SK-N-SH (cell line): Measurements from ENCODE around the gene ZNF136. TPM values are rescaled to one million over a fixed set of nuclear protein-coding genes. Genes with fewer than 3 reads are reported as not detected.

Source experiments
- CTCF ChIA-PET: fragments of 300-600, 350-600 bp; formaldehyde crosslinking; extraction: SDS; loops from one replicate; lab custom pipeline; 2021; lab: Yijun Ruan, JAX
- POLR2A ChIA-PET: fragments of 350-600 bp; sonication (Branson Sonifier 250); formaldehyde crosslinking; extraction: SDS; loops from one replicate; lab custom pipeline; 2020; ENCODE audit warnings: antibody characterized with exemption, inconsistent platforms; lab: Yijun Ruan, JAX
- DNase-seq: peaks from one replicate; pipeline ENCODE4 v3.0.0; 2012
- H2AFZ ChIP-seq: fragments of 200-600 bp; sonication (generic); 2 replicates; pipeline ENCODE4 v1.8.1; 2016; ENCODE audit warnings: antibody characterized with exemption, mild to moderate bottlenecking, low read depth
- H3F3A ChIP-seq: fragments of 200-600 bp; sonication (generic); replicated peaks from 2 replicates; pipeline ENCODE3; 2016; ENCODE audit warnings: antibody characterized with exemption, mild to moderate bottlenecking; ENCODE audit not compliant: insufficient read depth
- H3K27ac ChIP-seq, 2 experiments: fragments of 200-500 bp in 1 of 2; fragments of 200-600 bp in 1 of 2; sonication (Bioruptor generic) in 1 of 2; sonication (generic), shearing (Covaris generic) in 1 of 2; 2 replicates each; pipeline versions ENCODE4 v1.5.1 to v1.6.1; 2014 to 2016; ENCODE audit warnings: low read depth in 2 of 2, inconsistent platforms in 1 of 2, low read length in 1 of 2, mild to moderate bottlenecking in 1 of 2, mixed read lengths in 1 of 2
- H3K27me3 ChIP-seq: fragments of 200-600 bp; sonication (generic), shearing (Covaris generic); 2 replicates; pipeline ENCODE4 v1.6.1; 2016; ENCODE audit warnings: mixed run types; ENCODE audit not compliant: insufficient read depth
- H3K36me3 ChIP-seq, 2 experiments: fragments of 200-500 bp in 1 of 2; fragments of 200-600 bp in 1 of 2; sonication (Bioruptor generic) in 1 of 2; sonication (generic) in 1 of 2; replicated peaks in 1 of 2; 2 replicates each; pipeline versions ENCODE3 to v1.5.1; 2014 to 2016; ENCODE audit warnings: low read length in 1 of 2, mild to moderate bottlenecking in 1 of 2; ENCODE audit not compliant: insufficient read depth in 2 of 2, control insufficient read depth in 1 of 2
- H3K4me1 ChIP-seq, 2 experiments: fragments of 200-500 bp in 1 of 2; fragments of 200-600 bp in 1 of 2; sonication (Bioruptor generic) in 1 of 2; sonication (generic), shearing (Covaris generic) in 1 of 2; 2 replicates each; pipeline versions ENCODE4 v1.5.1 to v1.6.1; 2014 to 2016; ENCODE audit warnings: low read depth in 1 of 2, low read length in 1 of 2, mixed run types in 1 of 2; ENCODE audit not compliant: insufficient read depth in 2 of 2, control insufficient read depth in 1 of 2
- H3K4me2 ChIP-seq: fragments of 200-600 bp; sonication (generic), shearing (Covaris generic); 2 replicates; pipeline ENCODE4 v1.6.1; 2017; ENCODE audit warnings: mixed run types
- H3K4me3 ChIP-seq, 2 experiments: fragments of 200-500 bp in 1 of 2; fragments of 200-600 bp in 1 of 2; sonication (Bioruptor generic) in 1 of 2; sonication (generic), shearing (Covaris generic) in 1 of 2; 2 replicates each; pipeline versions ENCODE4 v1.5.1 to v1.8.1; 2014 to 2016; ENCODE audit warnings: low read depth in 2 of 2, inconsistent platforms in 1 of 2, low read length in 1 of 2, mild to moderate bottlenecking in 1 of 2, mixed read lengths in 1 of 2, moderate library complexity in 1 of 2
- H3K79me2 ChIP-seq: fragments of 200-600 bp; sonication (generic); 2 replicates; pipeline ENCODE4 v1.8.1; 2017; ENCODE audit warnings: mild to moderate bottlenecking; ENCODE audit not compliant: insufficient read depth
- H3K9ac ChIP-seq: fragments of 200-600 bp; sonication (generic); 2 replicates; pipeline ENCODE4 v1.6.1; 2017; ENCODE audit warnings: mixed run types
- H3K9me2 ChIP-seq: fragments of 200-600 bp; sonication (generic); 2 replicates; pipeline ENCODE4 v1.6.1; 2017; ENCODE audit warnings: mixed run types
- H3K9me3 ChIP-seq: fragments of 200-600 bp; sonication (generic); 2 replicates; pipeline ENCODE4 v1.6.1; 2017; ENCODE audit warnings: mixed run types, mild to moderate bottlenecking, moderate library complexity
- H4K20me1 ChIP-seq: fragments of 200-600 bp; sonication (generic); 2 replicates; pipeline ENCODE4 v1.6.1; 2017; ENCODE audit warnings: mild to moderate bottlenecking, mixed run types; ENCODE audit not compliant: insufficient read depth
- ELF1 ChIP-seq: IDR thresholded peaks from 2 replicates; pipeline ENCODE4 v1.4.0; 2012
- EP300 ChIP-seq, 2 experiments: IDR thresholded peaks; 2 replicates each; pipeline versions ENCODE4 v1.4.0 to v1.6.1; 2012; ENCODE audit warnings: borderline replicate concordance in 1 of 2, low read depth in 1 of 2, low read length in 1 of 2
- GABPA ChIP-seq: IDR thresholded peaks from 2 replicates; pipeline ENCODE4 v1.4.0; 2012; ENCODE audit warnings: low read depth, mild to moderate bottlenecking
- POLR2AphosphoS5 ChIP-seq: IDR thresholded peaks from 2 replicates; pipeline ENCODE4 v1.6.1; 2012; ENCODE audit warnings: low read depth, low read length
- TEAD4 ChIP-seq: IDR thresholded peaks from 2 replicates; pipeline ENCODE4 v1.4.0; 2012; ENCODE audit warnings: mild to moderate bottlenecking, borderline replicate concordance; ENCODE audit not compliant: insufficient read depth
- WGBS: methylation state at CpG from one replicate; pipeline ENCODE4 v1.1.6; 2017; ENCODE audit warnings: low lambda C conversion rate; 5-methylcytosine and 5-hydroxymethylcytosine counted together
- polyA plus RNA-seq, 3 experiments: library from polyadenylated mRNA; depleted of rRNA; stranded (reverse); fragments of >200 nt; gene quantifications; 2 replicates each; pipeline ENCODE4 v1.2.3, GENCODE V29; 2012
- TF ChIP-seq, protein P1 (sequence below): IDR thresholded peaks from 2 replicates; pipeline ENCODE4 v1.4.0; 2012; ENCODE audit warnings: low read depth, borderline replicate concordance
- TF ChIP-seq, protein P2 (sequence below): IDR thresholded peaks from 2 replicates; pipeline ENCODE4 v1.4.0; 2012; ENCODE audit warnings: low read depth, borderline replicate concordance
- TF ChIP-seq, protein P3 (sequence below): IDR thresholded peaks from 2 replicates; pipeline ENCODE4; 2012

ZNF136 gene
- polyA plus RNA-seq, 1 of the 3 experiments (the other 2 are of a cell fraction): 1.7 TPM

DNA sequence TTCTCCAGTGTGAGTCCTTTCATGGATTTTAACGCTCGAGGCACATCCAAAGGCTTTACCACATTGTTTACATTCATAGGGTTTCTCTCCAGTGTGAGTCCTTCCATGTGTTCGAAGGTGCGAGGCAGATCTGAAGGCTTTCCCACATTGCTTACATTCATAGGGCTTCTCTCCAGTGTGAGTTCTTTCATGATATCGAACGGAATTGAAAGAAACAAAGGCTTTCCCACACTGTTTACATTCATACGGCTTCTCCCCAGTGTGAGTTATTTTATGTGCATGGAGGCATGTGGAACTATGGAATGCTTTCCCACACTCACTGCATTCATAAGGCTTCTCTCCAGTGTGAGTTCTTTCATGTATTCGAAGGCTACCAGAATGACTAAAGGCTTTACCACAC, 17.5 kb upstream of the ZNF136 start:
- H3K79me2 ChIP-seq: peaks cover 27% of the 10 kb centered on the region; the same call in 1 of the 2 replicates
- no peaks in the 10 kb centered on the region for H3K9me2 ChIP-seq
- H4K20me1 ChIP-seq: no peaks in the 10 kb centered on the region
- peaks cover 21 to 74% of the 10 kb centered on the region in 2 experiments for H3K36me3 ChIP-seq
- no peak overlapping the region for H2AFZ ChIP-seq
- no peak for DNase-seq
- H3K9ac ChIP-seq: no peak overlapping the region
- H3K4me1 ChIP-seq: peaks cover 0 to 7% of the 10 kb centered on the region in 2 experiments; a peak in 1 of 4 replicates
- ChIA-PET CTCF (interaction anchor here (0.9 to 1.6 kb wide), 2 partner anchors 86 to 347 kb away, joined by 3 to 5 read pairs; partner anchors contain the start of gene ZNF491), POLR2A (no interaction called here)
- no peak overlapping the region for H3K4me2 ChIP-seq
- peaks cover 22% of the 10 kb centered on the region for H3F3A ChIP-seq
- no peak overlapping the region; a peak in 1 of 4 replicates for H3K4me3 ChIP-seq
- H3K9me3 ChIP-seq: peaks cover 14% of the 10 kb centered on the region; the same call in 1 of the 2 replicates
- no peak overlapping the region for H3K27ac ChIP-seq
- WGBS: 88% methylated on average over 8 of the region's 8 CpGs
- TF ChIP-seq, protein P1, sequence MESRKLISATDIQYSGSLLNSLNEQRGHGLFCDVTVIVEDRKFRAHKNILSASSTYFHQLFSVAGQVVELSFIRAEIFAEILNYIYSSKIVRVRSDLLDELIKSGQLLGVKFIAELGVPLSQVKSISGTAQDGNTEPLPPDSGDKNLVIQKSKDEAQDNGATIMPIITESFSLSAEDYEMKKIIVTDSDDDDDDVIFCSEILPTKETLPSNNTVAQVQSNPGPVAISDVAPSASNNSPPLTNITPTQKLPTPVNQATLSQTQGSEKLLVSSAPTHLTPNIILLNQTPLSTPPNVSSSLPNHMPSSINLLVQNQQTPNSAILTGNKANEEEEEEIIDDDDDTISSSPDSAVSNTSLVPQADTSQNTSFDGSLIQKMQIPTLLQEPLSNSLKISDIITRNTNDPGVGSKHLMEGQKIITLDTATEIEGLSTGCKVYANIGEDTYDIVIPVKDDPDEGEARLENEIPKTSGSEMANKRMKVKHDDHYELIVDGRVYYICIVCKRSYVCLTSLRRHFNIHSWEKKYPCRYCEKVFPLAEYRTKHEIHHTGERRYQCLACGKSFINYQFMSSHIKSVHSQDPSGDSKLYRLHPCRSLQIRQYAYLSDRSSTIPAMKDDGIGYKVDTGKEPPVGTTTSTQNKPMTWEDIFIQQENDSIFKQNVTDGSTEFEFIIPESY: no peak
- TF ChIP-seq TEAD4 (no peak), EP300 (IDR thresholded peaks at IDR 0.05; ENCODE audit: borderline replicate concordance in 1 of 2, low read depth in 1 of 2, low read length in 1 of 2) (no peak), GABPA (no peak), ELF1 (no peak)
- TF ChIP-seq, protein P2, sequence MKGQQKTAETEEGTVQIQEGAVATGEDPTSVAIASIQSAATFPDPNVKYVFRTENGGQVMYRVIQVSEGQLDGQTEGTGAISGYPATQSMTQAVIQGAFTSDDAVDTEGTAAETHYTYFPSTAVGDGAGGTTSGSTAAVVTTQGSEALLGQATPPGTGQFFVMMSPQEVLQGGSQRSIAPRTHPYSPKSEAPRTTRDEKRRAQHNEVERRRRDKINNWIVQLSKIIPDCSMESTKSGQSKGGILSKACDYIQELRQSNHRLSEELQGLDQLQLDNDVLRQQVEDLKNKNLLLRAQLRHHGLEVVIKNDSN: no peak
- TF ChIP-seq, protein P3, sequence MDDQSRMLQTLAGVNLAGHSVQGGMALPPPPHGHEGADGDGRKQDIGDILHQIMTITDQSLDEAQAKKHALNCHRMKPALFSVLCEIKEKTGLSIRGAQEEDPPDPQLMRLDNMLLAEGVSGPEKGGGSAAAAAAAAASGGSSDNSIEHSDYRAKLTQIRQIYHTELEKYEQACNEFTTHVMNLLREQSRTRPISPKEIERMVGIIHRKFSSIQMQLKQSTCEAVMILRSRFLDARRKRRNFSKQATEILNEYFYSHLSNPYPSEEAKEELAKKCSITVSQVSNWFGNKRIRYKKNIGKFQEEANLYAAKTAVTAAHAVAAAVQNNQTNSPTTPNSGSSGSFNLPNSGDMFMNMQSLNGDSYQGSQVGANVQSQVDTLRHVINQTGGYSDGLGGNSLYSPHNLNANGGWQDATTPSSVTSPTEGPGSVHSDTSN: no peak
- no peaks in the 10 kb centered on the region for H3K27me3 ChIP-seq

DNA sequence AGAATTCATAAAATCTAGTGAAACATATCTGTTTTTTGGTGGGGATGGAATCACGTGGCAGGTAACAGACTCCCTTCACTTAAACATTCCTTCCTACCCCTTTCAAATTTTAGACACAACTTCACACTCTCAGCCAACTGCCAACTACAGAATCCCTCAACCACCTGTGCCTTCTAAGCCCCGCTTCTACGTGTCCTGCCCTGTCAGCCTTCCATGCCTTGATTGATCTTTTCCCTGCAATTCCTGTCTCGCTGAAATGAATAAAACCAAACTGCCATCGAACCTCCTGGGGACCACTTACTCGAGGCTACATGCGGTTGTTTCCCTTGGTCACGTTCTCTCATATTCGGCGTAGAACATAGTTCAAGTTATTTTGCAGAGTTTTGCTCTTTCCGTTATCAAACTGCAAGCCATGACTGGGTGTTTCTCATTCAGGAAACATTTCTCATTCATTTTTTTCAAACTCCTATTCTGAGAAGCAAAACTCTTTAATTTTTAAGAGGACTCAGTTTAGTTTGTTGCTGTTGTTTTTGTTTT, 7.5 kb upstream of the ZNF136 start:
- Histone ChIP-seq H3K27me3 (no peaks in the 10 kb centered on the region), H3K9me3 (no peaks in the 10 kb centered on the region), H3F3A (no peaks in the 10 kb centered on the region), H3K9me2 (no peaks in the 10 kb centered on the region), H3K4me1 (peaks cover 0 to 8% of the 10 kb centered on the region in 2 experiments; a peak in 2 of 4 replicates), H3K4me2 (peak overlapping the region; percentile 93), H2AFZ (peak overlapping the region; percentile 99; the same call in 1 of the 2 replicates), H4K20me1 (no peaks in the 10 kb centered on the region), H3K9ac (peak overlapping the region; percentile 94), H3K4me3 (peak overlapping the region; percentile 74 to 94), H3K36me3 (peaks cover 6 to 26% of the 10 kb centered on the region in 2 experiments), H3K79me2 (peaks cover 65% of the 10 kb centered on the region), H3K27ac (no peak overlapping the region)
- no peak for DNase-seq
- ChIA-PET CTCF (interaction anchor here (2.4 to 4.5 kb wide), 2 partner anchors 15 to 96 kb away, joined by 6 to 34 read pairs; partner anchors contain the start of gene ZNF20), POLR2A (interaction anchor here (0.8 to 1.6 kb wide), 2 partner anchors 15 to 210 kb away, joined by 3 to 6 read pairs; partner anchors contain the start of genes ZNF20 and ZNF442)
- TF ChIP-seq POLR2AphosphoS5: no peak
- 34% methylated on average over 11 of the region's 11 CpGs for WGBS
